ENCODE measurements around the gene SMG1.
"Not testable (repeated sequence)": the region's sequence is repeated elsewhere in the genome, so short reads cannot be mapped to it uniquely, and the experiment has no call there.

The SMG1 gene

GRCh38 chr16:18932243-18932987, 6.2 kb upstream of the SMG1 start:
- DNase-seq = peak; percentile 37

- no peak for DNase-seq
These were observed 5.5 kb upstream of the SMG1 start for GRCh38 chr16:18931756-18932155.

- DNase-seq = not testable (repeated sequence)
These were observed 3.9 kb upstream of the SMG1 start for GRCh38 chr16:18930095-18930494.

GRCh38 chr16:18928073-18928472, 1.9 kb upstream of the SMG1 start:
- not testable (repeated sequence) for DNase-seq

GRCh38 chr16:18925215-18925985, 808 bp downstream of the SMG1 start:
- peak; percentile 47 for DNase-seq

GRCh38 chr16:18923935-18924334, 2.3 kb downstream of the SMG1 start:
- not testable (repeated sequence) for DNase-seq

GRCh38 chr16:18923124-18923523, 3.1 kb downstream of the SMG1 start:
- not testable (repeated sequence) for DNase-seq

GRCh38 chr16:18909585-18909984, 16.6 kb downstream of the SMG1 start:
- not testable (repeated sequence) for DNase-seq

- DNase-seq = not testable (repeated sequence)
These were observed 17.5 kb downstream of the SMG1 start for GRCh38 chr16:18908716-18909115.

GRCh38 chr16:18902778-18903177, 23.4 kb downstream of the SMG1 start:
- DNase-seq = not testable (repeated sequence)

GRCh38 chr16:18902044-18902443, 24.2 kb downstream of the SMG1 start:
- DNase-seq = not testable (repeated sequence)

GRCh38 chr16:18901194-18901593, 25.0 kb downstream of the SMG1 start:
- DNase-seq = not testable (repeated sequence)

GRCh38 chr16:18884456-18884855, 41.8 kb downstream of the SMG1 start:
- DNase-seq = not testable (repeated sequence)

GRCh38 chr16:18877734-18878133, 48.5 kb downstream of the SMG1 start:
- not testable (repeated sequence) for DNase-seq

- not testable (repeated sequence) for DNase-seq
These were observed 48.9 kb downstream of the SMG1 start for GRCh38 chr16:18877259-18877658.

GRCh38 chr16:18876301-18876700, 49.9 kb downstream of the SMG1 start:
- not testable (repeated sequence) for DNase-seq

- DNase-seq = not testable (repeated sequence)
These were observed 57.0 kb downstream of the SMG1 start for GRCh38 chr16:18869043-18869771.

- DNase-seq = peak; percentile 4
These were observed 59.9 kb downstream of the SMG1 start for GRCh38 chr16:18866277-18866823.

- not testable (repeated sequence) for DNase-seq
These were observed 63.3 kb downstream of the SMG1 start for GRCh38 chr16:18862891-18863290.

- no peak for DNase-seq
These were observed 71.0 kb downstream of the SMG1 start for GRCh38 chr16:18855196-18855595.

GRCh38 chr16:18853694-18854093, 72.5 kb downstream of the SMG1 start:
- DNase-seq = no peak

GRCh38 chr16:18852647-18853046, 73.6 kb downstream of the SMG1 start:
- DNase-seq = no peak

GRCh38 chr16:18846416-18846815, 79.8 kb downstream of the SMG1 start:
- no peak for DNase-seq
